HepG2 (cell line): ENCODE measurements around the gene CEP89. TPM values are rescaled to one million over a fixed set of nuclear protein-coding genes. Genes with fewer than 3 reads are reported as not detected.

Experiments used
- AGO1 ChIP-seq: fragments of 200-400 bp; formaldehyde crosslinking; IDR thresholded peaks from 2 replicates; pipeline ENCODE4 v1.6.1; 2017; ENCODE audit warnings: mild to moderate bottlenecking, low read depth, low read length, moderate library complexity; ENCODE audit not compliant: poor library complexity, severe bottlenecking
- ATAD3A ChIP-seq: sonication (generic); formaldehyde crosslinking; IDR thresholded peaks from 2 replicates; pipeline ENCODE4 v1.4.0; 2020; ENCODE audit warnings: missing genetic modification reagents
- ATF1 ChIP-seq: IDR thresholded peaks from 2 replicates; pipeline ENCODE4 v1.6.1; 2016; ENCODE audit warnings: mild to moderate bottlenecking, control low read depth
- ATF7-NPFF ChIP-seq: sonication (generic); formaldehyde crosslinking; IDR thresholded peaks from 2 replicates; pipeline ENCODE4 v1.8.1; 2023; ENCODE audit warnings: mild to moderate bottlenecking, low read depth, missing genetic modification reagents, moderate library complexity
- FOXA3 ChIP-seq: IDR thresholded peaks from 2 replicates; pipeline ENCODE4 v1.6.1; 2016; ENCODE audit warnings: missing genetic modification reagents, missing compliant biosample characterization
- PHF20 ChIP-seq: sonication (generic); formaldehyde crosslinking; IDR thresholded peaks from 2 replicates; pipeline ENCODE4 v1.5.0; 2020; ENCODE audit warnings: mild to moderate bottlenecking, missing genetic modification reagents
- POLR2AphosphoS5 ChIP-seq: IDR thresholded peaks from 2 replicates; pipeline ENCODE4 v1.6.1; 2012; ENCODE audit warnings: low read depth, low read length
- SIX4 ChIP-seq: sonication (generic); formaldehyde crosslinking; IDR thresholded peaks from 2 replicates; pipeline ENCODE4 v1.4.0; 2020; ENCODE audit warnings: missing genetic modification reagents
- SOX13 ChIP-seq, 3 experiments: fragments of 450-650 bp in 1 of 3; sonication (generic) in 1 of 3; formaldehyde crosslinking in 1 of 3; IDR thresholded peaks in 2 of 3; conservative IDR thresholded peaks in 1 of 3; 2 replicates each; pipeline versions ENCODE4 v1.5.0 to v1.6.1; 2016 to 2020; ENCODE audit warnings: antibody characterized with exemption in 1 of 3, mild to moderate bottlenecking in 1 of 3, missing compliant biosample characterization in 1 of 3, missing genetic modification reagents in 1 of 3, moderate library complexity in 1 of 3
- ZNF703 ChIP-seq: sonication (generic); formaldehyde crosslinking; IDR thresholded peaks from 2 replicates; pipeline ENCODE4 v1.5.1; 2020; ENCODE audit warnings: missing genetic modification reagents, mild to moderate bottlenecking, moderate library complexity, borderline replicate concordance
- ZNF749 ChIP-seq: sonication (generic); formaldehyde crosslinking; IDR thresholded peaks from 2 replicates; pipeline ENCODE4 v1.8.0; 2022; ENCODE audit warnings: mild to moderate bottlenecking, missing genetic modification reagents, moderate library complexity, borderline replicate concordance
- ZNF768 ChIP-seq: sonication (generic); formaldehyde crosslinking; IDR thresholded peaks from 2 replicates; pipeline ENCODE4 v1.4.0; 2020; ENCODE audit warnings: missing genetic modification reagents
- polyA plus RNA-seq, 8 experiments: library from polyadenylated mRNA; depleted of rRNA in 3 of 8; stranded (reverse) in 7 of 8; unstranded in 1 of 8; fragments of >200 nt; fragmentation: Illumina TruSeq in 4 of 8; extraction: Trizol in 4 of 8; gene quantifications; 2 replicates each; pipeline versions ENCODE4 v1.2.1 to v1.2.3, GENCODE V29; 2011 to 2016; ENCODE audit warnings: low read depth in 4 of 8, missing spikeins in 1 of 8, mixed read lengths in 1 of 8; ENCODE audit not compliant: insufficient read depth in 1 of 8
- total RNA-seq, 5 experiments: library from RNA; depleted of rRNA; stranded (reverse); fragments of >200 nt; fragmentation: Illumina TruSeq; extraction: Trizol; gene quantifications; 2 replicates each; pipeline ENCODE4 v1.2.3, GENCODE V29; 2016; ENCODE audit warnings: low read depth in 1 of 5
- TF ChIP-seq, protein P1 (sequence below): sonication (generic); formaldehyde crosslinking; IDR thresholded peaks from 2 replicates; pipeline ENCODE4 v1.4.0; 2020; ENCODE audit warnings: missing genetic modification reagents
- TF ChIP-seq, protein P2 (sequence below): sonication (generic); formaldehyde crosslinking; IDR thresholded peaks from 2 replicates; pipeline ENCODE4 v1.5.0; 2020; ENCODE audit warnings: mild to moderate bottlenecking, missing genetic modification reagents, borderline replicate concordance
- TF ChIP-seq, protein P3 (sequence below): sonication (generic); formaldehyde crosslinking; IDR thresholded peaks from 2 replicates; pipeline ENCODE4 v1.4.0; 2020; ENCODE audit warnings: missing genetic modification reagents, borderline replicate concordance
- TF ChIP-seq, protein P4 (sequence below): sonication (generic); formaldehyde crosslinking; IDR thresholded peaks from 2 replicates; pipeline ENCODE4 v1.5.0; 2020; ENCODE audit warnings: mild to moderate bottlenecking, missing genetic modification reagents

Gene CEP89
- total and polyA plus RNA-seq, 2 of the 13 experiments (the other 11 are each of a cell fraction or from before 2014, with no cell fraction given): 7.2 to 10.9 TPM

DNA sequence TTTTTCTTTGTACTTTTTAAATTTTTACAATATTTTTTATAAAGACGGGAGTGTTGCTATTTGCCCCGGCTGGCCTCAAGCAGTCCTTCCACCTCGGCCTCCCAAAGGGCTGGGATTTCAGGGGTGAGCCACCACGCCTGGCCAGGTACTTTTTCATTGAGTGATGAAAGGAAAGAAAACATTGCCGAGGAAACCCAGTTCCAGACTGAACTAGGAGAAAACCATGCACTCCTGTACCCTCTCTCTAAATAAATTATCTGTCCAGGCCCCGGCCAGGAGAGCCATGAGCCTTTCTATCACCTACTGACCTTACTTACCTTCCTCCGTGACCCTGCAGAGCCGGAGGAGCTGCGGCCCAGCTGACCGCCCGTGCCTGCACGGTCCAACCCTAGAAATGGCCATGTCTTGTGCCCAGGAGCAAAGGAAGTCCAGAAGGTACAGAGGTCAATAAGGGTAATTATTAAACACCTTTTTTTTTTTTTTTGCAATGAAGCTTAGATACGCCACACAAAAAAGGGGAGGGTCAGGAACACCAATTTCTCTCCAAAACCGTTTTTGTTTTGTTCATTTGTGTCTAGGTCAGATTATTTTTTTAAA, 102.3 kb downstream of the CEP89 start, which contains the start of gene SLC7A9 (continued):
- TF ChIP-seq, protein P1, sequence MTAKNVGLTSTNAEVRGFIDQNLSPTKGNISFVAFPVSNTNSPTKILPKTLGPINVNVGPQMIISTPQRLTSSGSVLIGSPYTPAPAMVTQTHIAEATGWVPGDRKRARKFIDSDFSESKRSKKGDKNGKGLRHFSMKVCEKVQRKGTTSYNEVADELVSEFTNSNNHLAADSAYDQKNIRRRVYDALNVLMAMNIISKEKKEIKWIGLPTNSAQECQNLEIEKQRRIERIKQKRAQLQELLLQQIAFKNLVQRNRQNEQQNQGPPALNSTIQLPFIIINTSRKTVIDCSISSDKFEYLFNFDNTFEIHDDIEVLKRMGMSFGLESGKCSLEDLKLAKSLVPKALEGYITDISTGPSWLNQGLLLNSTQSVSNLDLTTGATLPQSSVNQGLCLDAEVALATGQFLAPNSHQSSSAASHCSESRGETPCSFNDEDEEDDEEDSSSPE (CRISPR knock-in tag): no peak
- TF ChIP-seq ZNF703 (CRISPR knock-in tag) (no peak), SOX13 (IDR thresholded peaks at IDR 0.05) (no peak), SOX13 (CRISPR knock-in tag; conservative IDR thresholded peaks at IDR 0.05 in 1 of 2, IDR thresholded peaks at IDR 0.05 in 1 of 2) (peak in 1 of 2 experiments; percentile 22; a peak in 1 of 4 replicates), SIX4 (CRISPR knock-in tag) (no peak), PHF20 (CRISPR knock-in tag) (0 out of 2 replicates have a peak, but pooled peaks have one; percentile 35), ATF1 (CRISPR knock-in tag) (no peak), ATF7-NPFF (CRISPR knock-in tag) (no peak), POLR2AphosphoS5 (peak; percentile 70), ZNF749 (CRISPR knock-in tag) (no peak), FOXA3 (CRISPR knock-in tag) (peak; percentile 29; the same call in 1 of the 2 replicates), ZNF768 (CRISPR knock-in tag) (no peak), AGO1 (no peak), ATAD3A (CRISPR knock-in tag) (no peak)
- TF ChIP-seq, protein P2, sequence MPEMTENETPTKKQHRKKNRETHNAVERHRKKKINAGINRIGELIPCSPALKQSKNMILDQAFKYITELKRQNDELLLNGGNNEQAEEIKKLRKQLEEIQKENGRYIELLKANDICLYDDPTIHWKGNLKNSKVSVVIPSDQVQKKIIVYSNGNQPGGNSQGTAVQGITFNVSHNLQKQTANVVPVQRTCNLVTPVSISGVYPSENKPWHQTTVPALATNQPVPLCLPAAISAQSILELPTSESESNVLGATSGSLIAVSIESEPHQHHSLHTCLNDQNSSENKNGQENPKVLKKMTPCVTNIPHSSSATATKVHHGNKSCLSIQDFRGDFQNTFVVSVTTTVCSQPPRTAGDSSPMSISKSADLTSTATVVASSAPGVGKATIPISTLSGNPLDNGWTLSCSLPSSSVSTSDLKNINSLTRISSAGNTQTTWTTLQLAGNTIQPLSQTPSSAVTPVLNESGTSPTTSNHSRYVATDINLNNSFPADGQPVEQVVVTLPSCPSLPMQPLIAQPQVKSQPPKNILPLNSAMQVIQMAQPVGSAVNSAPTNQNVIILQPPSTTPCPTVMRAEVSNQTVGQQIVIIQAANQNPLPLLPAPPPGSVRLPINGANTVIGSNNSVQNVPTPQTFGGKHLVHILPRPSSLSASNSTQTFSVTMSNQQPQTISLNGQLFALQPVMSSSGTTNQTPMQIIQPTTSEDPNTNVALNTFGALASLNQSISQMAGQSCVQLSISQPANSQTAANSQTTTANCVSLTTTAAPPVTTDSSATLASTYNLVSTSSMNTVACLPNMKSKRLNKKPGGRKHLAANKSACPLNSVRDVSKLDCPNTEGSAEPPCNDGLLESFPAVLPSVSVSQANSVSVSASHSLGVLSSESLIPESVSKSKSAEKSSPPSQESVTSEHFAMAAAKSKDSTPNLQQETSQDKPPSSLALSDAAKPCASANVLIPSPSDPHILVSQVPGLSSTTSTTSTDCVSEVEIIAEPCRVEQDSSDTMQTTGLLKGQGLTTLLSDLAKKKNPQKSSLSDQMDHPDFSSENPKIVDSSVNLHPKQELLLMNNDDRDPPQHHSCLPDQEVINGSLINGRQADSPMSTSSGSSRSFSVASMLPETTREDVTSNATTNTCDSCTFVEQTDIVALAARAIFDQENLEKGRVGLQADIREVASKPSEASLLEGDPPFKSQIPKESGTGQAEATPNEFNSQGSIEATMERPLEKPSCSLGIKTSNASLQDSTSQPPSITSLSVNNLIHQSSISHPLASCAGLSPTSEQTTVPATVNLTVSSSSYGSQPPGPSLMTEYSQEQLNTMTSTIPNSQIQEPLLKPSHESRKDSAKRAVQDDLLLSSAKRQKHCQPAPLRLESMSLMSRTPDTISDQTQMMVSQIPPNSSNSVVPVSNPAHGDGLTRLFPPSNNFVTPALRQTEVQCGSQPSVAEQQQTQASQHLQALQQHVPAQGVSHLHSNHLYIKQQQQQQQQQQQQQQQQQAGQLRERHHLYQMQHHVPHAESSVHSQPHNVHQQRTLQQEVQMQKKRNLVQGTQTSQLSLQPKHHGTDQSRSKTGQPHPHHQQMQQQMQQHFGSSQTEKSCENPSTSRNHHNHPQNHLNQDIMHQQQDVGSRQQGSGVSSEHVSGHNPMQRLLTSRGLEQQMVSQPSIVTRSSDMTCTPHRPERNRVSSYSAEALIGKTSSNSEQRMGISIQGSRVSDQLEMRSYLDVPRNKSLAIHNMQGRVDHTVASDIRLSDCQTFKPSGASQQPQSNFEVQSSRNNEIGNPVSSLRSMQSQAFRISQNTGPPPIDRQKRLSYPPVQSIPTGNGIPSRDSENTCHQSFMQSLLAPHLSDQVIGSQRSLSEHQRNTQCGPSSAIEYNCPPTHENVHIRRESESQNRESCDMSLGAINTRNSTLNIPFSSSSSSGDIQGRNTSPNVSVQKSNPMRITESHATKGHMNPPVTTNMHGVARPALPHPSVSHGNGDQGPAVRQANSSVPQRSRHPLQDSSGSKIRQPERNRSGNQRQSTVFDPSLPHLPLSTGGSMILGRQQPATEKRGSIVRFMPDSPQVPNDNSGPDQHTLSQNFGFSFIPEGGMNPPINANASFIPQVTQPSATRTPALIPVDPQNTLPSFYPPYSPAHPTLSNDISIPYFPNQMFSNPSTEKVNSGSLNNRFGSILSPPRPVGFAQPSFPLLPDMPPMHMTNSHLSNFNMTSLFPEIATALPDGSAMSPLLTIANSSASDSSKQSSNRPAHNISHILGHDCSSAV (CRISPR knock-in tag): no peak
- TF ChIP-seq, protein P3, sequence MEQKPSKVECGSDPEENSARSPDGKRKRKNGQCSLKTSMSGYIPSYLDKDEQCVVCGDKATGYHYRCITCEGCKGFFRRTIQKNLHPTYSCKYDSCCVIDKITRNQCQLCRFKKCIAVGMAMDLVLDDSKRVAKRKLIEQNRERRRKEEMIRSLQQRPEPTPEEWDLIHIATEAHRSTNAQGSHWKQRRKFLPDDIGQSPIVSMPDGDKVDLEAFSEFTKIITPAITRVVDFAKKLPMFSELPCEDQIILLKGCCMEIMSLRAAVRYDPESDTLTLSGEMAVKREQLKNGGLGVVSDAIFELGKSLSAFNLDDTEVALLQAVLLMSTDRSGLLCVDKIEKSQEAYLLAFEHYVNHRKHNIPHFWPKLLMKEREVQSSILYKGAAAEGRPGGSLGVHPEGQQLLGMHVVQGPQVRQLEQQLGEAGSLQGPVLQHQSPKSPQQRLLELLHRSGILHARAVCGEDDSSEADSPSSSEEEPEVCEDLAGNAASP (CRISPR knock-in tag): 0 out of 2 replicates have a peak, but pooled peaks have one; percentile 16
- TF ChIP-seq, protein P4, sequence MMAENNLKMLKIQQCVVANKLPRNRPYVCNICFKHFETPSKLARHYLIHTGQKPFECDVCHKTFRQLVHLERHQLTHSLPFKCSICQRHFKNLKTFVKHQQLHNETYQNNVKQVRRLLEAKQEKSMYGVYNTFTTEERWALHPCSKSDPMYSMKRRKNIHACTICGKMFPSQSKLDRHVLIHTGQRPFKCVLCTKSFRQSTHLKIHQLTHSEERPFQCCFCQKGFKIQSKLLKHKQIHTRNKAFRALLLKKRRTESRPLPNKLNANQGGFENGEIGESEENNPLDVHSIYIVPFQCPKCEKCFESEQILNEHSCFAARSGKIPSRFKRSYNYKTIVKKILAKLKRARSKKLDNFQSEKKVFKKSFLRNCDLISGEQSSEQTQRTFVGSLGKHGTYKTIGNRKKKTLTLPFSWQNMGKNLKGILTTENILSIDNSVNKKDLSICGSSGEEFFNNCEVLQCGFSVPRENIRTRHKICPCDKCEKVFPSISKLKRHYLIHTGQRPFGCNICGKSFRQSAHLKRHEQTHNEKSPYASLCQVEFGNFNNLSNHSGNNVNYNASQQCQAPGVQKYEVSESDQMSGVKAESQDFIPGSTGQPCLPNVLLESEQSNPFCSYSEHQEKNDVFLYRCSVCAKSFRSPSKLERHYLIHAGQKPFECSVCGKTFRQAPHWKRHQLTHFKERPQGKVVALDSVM (CRISPR knock-in tag): peak; percentile 38; the same call in 1 of the 2 replicates
